Mucosa of gallbladder (tissue), 1 donor: ENCODE measurements around the gene C20orf204. TPM values are rescaled to one million over a fixed set of nuclear protein-coding genes. Genes with fewer than 3 reads are reported as not detected.
A peak's percentile ranks its signal among the peaks of the same experiment; 100 is the strongest.

Experiments used
- DNase-seq: peaks from one replicate; pipeline ENCODE4 v3.0.0-alpha.2; 2020; ENCODE audit warnings: low spot score
- total RNA-seq: library from RNA; stranded (reverse); gene quantifications from one replicate; pipeline ENCODE4 v1.2.1, GENCODE V29; 2021
- donor health status: DM: no; HTN: no; CAD: no.

The C20orf204 gene
- total RNA-seq, 1 donor from 2014 or later = 1.7 TPM

GRCh38 chr20:64071341-64072332, 35.7 kb downstream of the C20orf204 start:
- no peak for DNase-seq

GRCh38 chr20:64072498-64073063, 36.6 kb downstream of the C20orf204 start:
- DNase-seq = no peak

- DNase-seq = no peak
Measured at GRCh38 chr20:64073476-64074183, 37.6 kb downstream of the C20orf204 start.

- no peak for DNase-seq
Measured at GRCh38 chr20:64074184-64074789, 38.3 kb downstream of the C20orf204 start.

GRCh38 chr20:64074963-64075362, 39.0 kb downstream of the C20orf204 start:
- no peak for DNase-seq

GRCh38 chr20:64075556-64075955, 39.6 kb downstream of the C20orf204 start:
- DNase-seq = no peak

GRCh38 chr20:64076061-64076997, 40.3 kb downstream of the C20orf204 start:
- no peak for DNase-seq

- DNase-seq = no peak
Measured at GRCh38 chr20:64077094-64077493, 41.1 kb downstream of the C20orf204 start.

GRCh38 chr20:64077541-64077875, 41.5 kb downstream of the C20orf204 start:
- DNase-seq = no peak

- no peak for DNase-seq
Measured at GRCh38 chr20:64077876-64078551, 42.0 kb downstream of the C20orf204 start.

- DNase-seq = no peak
Measured at GRCh38 chr20:64078934-64079272, 42.9 kb downstream of the C20orf204 start.

- DNase-seq = peak; percentile 75
Measured at GRCh38 chr20:64079273-64080012, 43.5 kb downstream of the C20orf204 start, which contains the start of gene RGS19. Gene RGS19, minus strand, starts transcription at chr20:64079518. Its CDS starts 2,632 bp downstream, at chr20:64076886.

- DNase-seq = no peak
Measured at GRCh38 chr20:64080013-64080812, 44.2 kb downstream of the C20orf204 start, which contains the start of gene OPRL1. Gene OPRL1, plus strand, starts transcription at chr20:64080082. Its CDS starts 12,639 bp downstream, at chr20:64092721.

- no peak for DNase-seq
Measured at GRCh38 chr20:64080813-64081623, 45.0 kb downstream of the C20orf204 start.

GRCh38 chr20:64081624-64081964, 45.6 kb downstream of the C20orf204 start:
- no peak for DNase-seq

- DNase-seq = no peak
Measured at GRCh38 chr20:64082126-64082731, 46.2 kb downstream of the C20orf204 start.

- DNase-seq = no peak
Measured at GRCh38 chr20:64082820-64083377, 46.9 kb downstream of the C20orf204 start.
